H1 (cell line): ENCODE measurements around the gene FOXN1. TPM values are rescaled to one million over a fixed set of nuclear protein-coding genes. Genes with fewer than 3 reads are reported as not detected.

Experiments
- CHD7 ChIP-seq: fragments of 300-600 bp; sonication (generic); IDR thresholded peaks from 2 replicates; pipeline ENCODE4 v1.7.1; 2012; ENCODE audit warnings: low read length, moderate library complexity, mild to moderate bottlenecking, inconsistent platforms; ENCODE audit not compliant: insufficient replicate concordance
- HDAC6 ChIP-seq: IDR thresholded peaks from one replicate; pipeline ENCODE4 v1.7.1; 2012; ENCODE audit warnings: low read depth, mild to moderate bottlenecking, inconsistent platforms, low read length, moderate library complexity
- RAD21 ChIP-seq, 2 experiments: IDR thresholded peaks in 1 of 2; conservative IDR thresholded peaks in 1 of 2; 2 replicates each; pipeline ENCODE4 v1.6.1; 2011; ENCODE audit warnings: low read depth in 2 of 2, low read length in 2 of 2, improper control_type of control experiment in 1 of 2, inconsistent platforms in 1 of 2, mild to moderate bottlenecking in 1 of 2, moderate library complexity in 1 of 2
- polyA plus RNA-seq, 7 experiments: library from polyadenylated mRNA; depleted of rRNA in 3 of 7; stranded (reverse) in 5 of 7; unstranded in 2 of 7; fragments of >200 nt in 5 of 7; fragments of 200-250 nt in 2 of 7; gene quantifications; 1 replicate in 5 of 7; 2 replicates in 1 of 7; 4 replicates in 1 of 7; pipeline versions ENCODE4 v1.2.1 to v1.2.3, GENCODE V29; 2011 to 2013; ENCODE audit warnings: missing spikeins in 2 of 7, mixed read lengths in 2 of 7
- total RNA-seq: library from RNA; stranded (reverse); fragmentation: NEBNext Ultra II Directional; extraction: Animal tissue kit (Norgen Biotek cat#: 25700); gene quantifications from 2 replicates; pipeline ENCODE4 v1.2.1, GENCODE V29; 2021

FOXN1 gene
- total and polyA plus RNA-seq, 2 of the 8 experiments (the other 6 are each of a cell fraction or from before 2014, with no cell fraction given), result not detected

- no peak for TF ChIP-seq CHD7
- TF ChIP-seq HDAC6, result no peak
- no peak for TF ChIP-seq RAD21 (IDR thresholded peaks at IDR 0.05 in 1 of 2, conservative IDR thresholded peaks at IDR 0.05 in 1 of 2; ENCODE audit: low read depth in 2 of 2, low read length in 2 of 2)
- TF ChIP-seq, all 59 proteins: peak for 0
Observed at GRCh38 chr17:28457890-28458289, 48.3 kb upstream of the FOXN1 start (continued).
